ENCODE data around the gene RBM33. TPM values are rescaled to one million over a fixed set of nuclear protein-coding genes. Genes with fewer than 3 reads are reported as not detected.

The RBM33 gene
- total RNA-seq, 2 donors from 2014 or later = 56.9 to 60.2 TPM

GRCh38 chr7:155763122-155763521, 118.7 kb downstream of the RBM33 start:
- no peaks in the 10 kb centered on the region for H3K27me3 ChIP-seq
- peaks cover 11% of the 10 kb centered on the region for H3K36me3 ChIP-seq
- H3K4me1 ChIP-seq = no peaks in the 10 kb centered on the region
- intact Hi-C loops (cut with DNase I) = loop anchor here (10.0 kb wide), 2 partner anchors 168 to 348 kb away; no protein-coding TSS in a partner anchor
- H3K9ac ChIP-seq (ENCODE audit: low read depth in 2 of 2, low read length in 2 of 2) = no peak overlapping the region
- no peaks in the 10 kb centered on the region for H3K9me3 ChIP-seq
- TF ChIP-seq CTCF (IDR thresholded peaks at IDR 0.05) = no peak
- H3K4me3 ChIP-seq = no peak overlapping the region
- H3K27ac ChIP-seq = no peak overlapping the region
- no peak for DNase-seq

- intact Hi-C loops (cut with DNase I) = loop anchor here (10.0 kb wide), 2 partner anchors 169 to 349 kb away; no protein-coding TSS in a partner anchor
- no peaks in the 10 kb centered on the region for H3K4me1 ChIP-seq
- no peak overlapping the region for H3K9ac ChIP-seq (ENCODE audit: low read depth in 2 of 2, low read length in 2 of 2)
- DNase-seq = no peak
- H3K36me3 ChIP-seq = peaks cover 11% of the 10 kb centered on the region
- H3K4me3 ChIP-seq = no peak overlapping the region
- no peaks in the 10 kb centered on the region for H3K27me3 ChIP-seq
- no peaks in the 10 kb centered on the region for H3K9me3 ChIP-seq
- TF ChIP-seq CTCF (IDR thresholded peaks at IDR 0.05) = no peak
- H3K27ac ChIP-seq = no peak overlapping the region
These were observed 119.4 kb downstream of the RBM33 start for GRCh38 chr7:155763691-155764437.

GRCh38 chr7:155764438-155764793, 120.0 kb downstream of the RBM33 start:
- H3K27ac ChIP-seq = no peak overlapping the region
- no peak for TF ChIP-seq CTCF (IDR thresholded peaks at IDR 0.05)
- H3K4me1 ChIP-seq = no peaks in the 10 kb centered on the region
- no peaks in the 10 kb centered on the region for H3K27me3 ChIP-seq
- no peak overlapping the region for H3K4me3 ChIP-seq
- DNase-seq = no peak
- peak overlapping the region in 1 of 2 donors; percentile 25 for H3K9ac ChIP-seq (ENCODE audit: low read depth in 2 of 2, low read length in 2 of 2)
- intact Hi-C loops (cut with DNase I) = loop anchor here (10.0 kb wide), 2 partner anchors 170 to 350 kb away; no protein-coding TSS in a partner anchor
- H3K9me3 ChIP-seq = no peaks in the 10 kb centered on the region
- peaks cover 14% of the 10 kb centered on the region for H3K36me3 ChIP-seq

- H3K9me3 ChIP-seq = no peaks in the 10 kb centered on the region
- intact Hi-C loops (cut with DNase I) = loop anchor here (10.0 kb wide), 2 partner anchors 171 to 351 kb away; no protein-coding TSS in a partner anchor
- no peak overlapping the region for H3K9ac ChIP-seq (ENCODE audit: low read depth in 2 of 2, low read length in 2 of 2)
- no peaks in the 10 kb centered on the region for H3K4me1 ChIP-seq
- TF ChIP-seq CTCF (IDR thresholded peaks at IDR 0.05) = no peak
- peaks cover 19% of the 10 kb centered on the region for H3K36me3 ChIP-seq
- H3K27me3 ChIP-seq = no peaks in the 10 kb centered on the region
- no peak overlapping the region for H3K4me3 ChIP-seq
- no peak for DNase-seq
- no peak overlapping the region for H3K27ac ChIP-seq
These were observed 121.0 kb downstream of the RBM33 start for GRCh38 chr7:155765458-155765857.

GRCh38 chr7:155766386-155766785, 121.9 kb downstream of the RBM33 start:
- H3K27me3 ChIP-seq = no peaks in the 10 kb centered on the region
- no peak for TF ChIP-seq CTCF (IDR thresholded peaks at IDR 0.05)
- no peak for DNase-seq
- H3K4me3 ChIP-seq = no peak overlapping the region
- no peak overlapping the region for H3K9ac ChIP-seq (ENCODE audit: low read depth in 2 of 2, low read length in 2 of 2)
- no peaks in the 10 kb centered on the region for H3K9me3 ChIP-seq
- intact Hi-C loops (cut with DNase I) = loop anchor here (10.0 kb wide), 2 partner anchors 172 to 352 kb away; no protein-coding TSS in a partner anchor
- H3K4me1 ChIP-seq = no peaks in the 10 kb centered on the region
- H3K36me3 ChIP-seq = peaks cover 19% of the 10 kb centered on the region
- no peak overlapping the region for H3K27ac ChIP-seq
